MV-4-11 (cell line): ENCODE results near the gene RAB36.

ENCODE experiments used
- DNase-seq: peaks from one replicate; lab custom pipeline; 2025; lab: John Stamatoyannopoulos, UW

The RAB36 gene

DNA sequence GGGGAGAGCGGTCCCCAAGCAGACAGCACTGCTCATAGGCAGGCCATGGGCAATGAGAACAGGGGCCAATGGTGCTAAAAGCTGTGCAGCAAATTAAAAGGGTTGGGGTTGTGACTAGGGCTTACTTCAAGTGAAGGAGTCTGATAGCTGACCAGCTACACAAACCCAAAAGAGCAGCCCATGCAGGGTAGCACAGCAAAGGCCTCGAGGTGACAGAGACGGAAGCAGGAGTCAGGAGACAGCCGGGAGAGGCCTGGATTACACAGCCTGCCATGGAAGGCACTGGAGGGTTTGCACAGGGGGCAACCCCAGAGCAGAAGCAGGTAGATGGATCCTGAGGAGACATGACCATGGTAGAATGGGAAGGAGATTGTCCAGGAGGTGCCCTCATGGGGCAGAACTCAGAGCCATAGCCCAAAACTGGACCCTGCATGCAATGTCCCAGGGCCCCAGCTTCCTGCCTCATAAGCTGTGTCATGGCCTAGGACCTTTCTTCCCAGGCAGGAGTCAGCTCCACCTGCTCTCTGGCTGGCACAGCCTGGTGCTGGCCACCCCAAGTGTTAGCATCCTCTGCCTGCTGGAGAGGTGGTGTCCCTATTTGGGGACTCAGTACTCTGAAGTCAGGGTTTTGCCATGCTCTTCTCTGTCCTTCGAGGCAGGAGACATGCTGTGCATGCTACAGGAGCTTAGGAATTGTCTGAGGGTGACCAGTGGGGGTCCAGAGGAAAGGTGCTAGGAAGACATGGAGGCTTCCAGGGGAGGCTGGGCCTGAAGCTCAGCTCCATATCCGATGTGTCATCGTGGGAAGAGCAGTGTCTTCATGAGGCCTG lies 36.8 kb upstream of the RAB36 start:
- no peak for DNase-seq

DNA sequence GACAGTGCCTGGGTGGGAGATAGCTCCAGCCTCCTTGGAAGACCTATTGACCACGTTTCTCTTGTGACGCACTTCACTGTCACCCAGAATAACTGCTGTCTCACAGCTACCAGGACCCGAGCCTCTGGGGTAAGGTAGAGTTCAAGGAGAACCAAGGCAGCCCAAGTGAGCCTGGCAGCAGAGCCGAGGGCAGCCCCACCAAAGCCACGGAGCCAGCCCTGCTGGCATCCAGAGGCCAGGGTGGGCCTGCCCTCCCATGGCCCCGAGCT lies 36.3 kb upstream of the RAB36 start:
- DNase-seq = no peak

DNA sequence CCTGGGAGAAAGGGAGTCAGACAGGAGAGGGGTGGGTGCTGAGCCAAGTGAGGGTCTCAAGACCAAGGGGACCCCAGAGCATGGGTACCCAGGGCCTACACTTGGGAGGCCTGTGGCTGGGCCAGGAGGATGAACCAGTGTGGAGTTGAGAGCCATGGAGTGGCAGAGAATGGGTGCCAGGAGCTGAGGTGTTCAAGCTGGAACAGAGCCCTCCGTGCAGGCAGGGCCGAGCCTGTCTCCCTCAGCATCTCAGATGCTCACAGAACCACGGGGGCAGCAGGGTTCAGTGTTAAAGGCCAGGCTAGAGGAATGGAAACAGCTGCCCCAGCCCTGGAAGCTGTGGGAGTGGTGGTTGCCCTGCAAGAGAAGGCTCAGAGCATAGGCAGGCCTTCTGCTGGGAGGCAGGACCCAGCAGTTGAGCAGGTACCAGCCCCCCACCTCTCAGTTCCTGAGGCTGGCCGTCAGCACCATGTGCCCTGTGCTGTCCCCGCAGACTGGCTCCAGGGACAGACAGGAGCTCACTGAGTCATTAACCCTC lies 35.8 kb upstream of the RAB36 start:
- no peak for DNase-seq

DNA sequence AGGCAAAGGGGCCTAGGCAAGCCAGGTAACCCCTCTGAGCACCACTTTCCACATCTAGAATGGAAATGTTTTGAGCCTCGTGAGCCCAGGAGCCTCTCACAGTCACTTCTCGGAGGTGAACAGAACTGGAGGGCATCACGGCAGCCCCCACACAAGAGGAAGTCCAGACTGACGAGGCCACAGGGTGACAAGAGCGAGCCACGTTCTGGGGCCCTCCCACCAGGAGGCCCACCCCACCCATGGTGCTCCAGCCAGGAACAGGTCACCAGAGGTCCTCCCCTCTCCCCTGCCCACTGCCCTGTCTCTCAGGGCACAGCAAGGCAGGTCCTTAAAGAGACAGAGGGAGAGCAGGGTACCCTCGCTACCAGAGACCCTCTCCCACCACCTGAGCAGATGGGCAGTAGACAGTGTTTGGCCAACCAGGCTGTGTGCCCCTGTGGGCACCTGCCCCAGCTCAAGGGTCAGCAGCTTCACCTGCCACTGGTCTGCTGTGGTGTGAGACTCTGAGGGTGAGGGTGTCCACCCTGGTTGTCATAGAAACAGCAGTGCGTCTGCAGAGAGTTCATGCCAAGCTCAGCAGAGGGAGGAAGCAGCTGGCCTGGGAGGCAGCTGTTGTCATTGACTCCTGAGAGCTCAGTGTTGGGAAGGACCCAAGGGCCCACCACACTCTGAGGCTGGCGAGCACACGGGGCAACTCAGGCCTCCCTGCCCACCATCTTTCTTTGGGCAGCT lies 34.9 kb upstream of the RAB36 start:
- DNase-seq = no peak

DNA sequence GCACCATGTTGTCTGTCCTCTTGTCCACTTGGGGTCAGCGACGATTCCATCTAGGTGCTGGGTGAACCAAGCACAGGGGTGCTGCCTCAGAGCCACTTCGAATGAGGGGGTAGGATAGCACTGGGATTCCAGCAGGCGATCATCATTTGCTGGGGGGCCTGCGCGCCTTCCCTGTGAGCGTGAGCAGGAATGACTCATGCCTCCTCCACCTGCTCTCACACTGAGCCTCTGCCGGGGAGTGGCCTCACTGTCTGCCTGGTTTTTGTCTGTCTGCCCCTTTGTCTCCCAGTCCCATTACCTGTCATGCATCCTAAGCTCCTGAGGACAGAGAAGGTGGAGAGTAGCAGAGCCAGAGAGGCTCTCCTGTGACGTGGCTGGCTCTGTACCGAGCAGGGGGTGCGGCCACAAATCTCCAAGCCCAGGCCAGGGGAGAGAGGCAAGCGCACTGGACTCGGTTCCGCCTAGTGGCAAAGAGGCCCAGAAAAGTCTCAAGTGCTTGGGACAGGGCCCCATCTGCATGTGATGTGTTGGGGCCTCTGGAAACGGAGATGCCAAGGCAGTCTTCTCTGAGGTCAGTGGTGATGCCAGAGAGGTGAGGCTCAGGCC lies 34.3 kb upstream of the RAB36 start:
- no peak for DNase-seq

DNA sequence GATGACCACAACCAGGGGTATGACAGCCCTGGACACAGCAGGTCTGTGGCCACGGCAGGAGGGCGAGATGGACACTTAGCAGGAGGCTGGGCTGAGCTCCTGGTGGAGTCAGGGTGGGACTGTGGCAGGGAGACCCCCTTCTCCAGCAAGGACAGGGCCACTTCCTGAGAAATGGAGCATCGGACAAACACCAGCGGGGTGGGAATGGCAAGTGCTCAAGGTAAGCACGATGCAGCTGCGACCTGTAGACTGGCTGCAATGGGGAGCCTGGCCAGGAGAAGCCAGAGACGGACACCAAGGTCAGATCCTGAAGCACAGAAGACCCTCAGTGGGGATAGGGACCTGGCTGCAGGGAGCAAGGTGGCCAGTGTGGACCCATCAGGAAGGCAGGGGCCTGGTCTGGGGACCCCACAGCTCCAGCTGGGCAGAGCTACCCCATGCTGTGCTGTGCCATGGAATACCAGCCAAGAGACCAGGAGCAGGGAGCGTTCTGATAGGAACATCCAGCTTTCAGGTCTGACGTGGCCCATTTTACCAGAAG lies 32.7 kb upstream of the RAB36 start:
- DNase-seq = no peak

DNA sequence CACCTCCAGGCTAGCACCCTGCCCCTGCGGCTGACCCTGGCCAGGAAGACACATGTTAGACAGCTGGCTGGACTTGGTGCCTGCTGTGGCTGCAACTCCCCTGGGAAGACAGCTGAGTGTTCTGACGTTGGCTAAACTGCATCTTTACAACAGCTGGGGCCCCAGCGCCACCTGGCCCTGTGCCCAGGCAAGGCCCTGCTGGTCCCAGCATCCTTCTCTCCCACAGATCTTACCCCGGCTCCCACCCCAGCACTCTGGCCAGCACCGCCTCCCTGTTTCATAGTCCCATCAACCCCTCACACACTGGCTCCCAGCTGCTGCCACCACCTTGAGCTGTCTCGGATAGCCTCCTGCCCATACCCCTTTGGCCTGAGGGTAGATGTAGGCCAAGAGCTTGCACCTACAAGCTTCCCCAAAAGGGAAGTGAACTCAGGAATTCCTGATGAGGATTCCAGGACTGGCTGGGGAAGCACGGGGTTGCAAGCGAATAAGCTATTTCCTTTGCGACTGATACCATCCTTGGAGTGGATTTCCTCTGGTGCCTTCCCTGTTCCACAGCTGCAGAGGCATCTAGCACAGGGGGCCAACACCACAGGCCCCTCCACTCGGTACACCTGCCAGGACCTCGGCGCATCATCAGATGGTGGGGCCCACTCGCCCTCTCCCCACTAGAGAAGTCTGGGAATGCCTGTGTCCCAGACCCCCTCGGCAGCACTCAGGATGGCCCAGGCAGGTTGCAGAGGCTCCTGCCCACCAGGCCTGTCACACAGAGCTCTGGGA lies 32.0 kb upstream of the RAB36 start:
- no peak for DNase-seq

DNA sequence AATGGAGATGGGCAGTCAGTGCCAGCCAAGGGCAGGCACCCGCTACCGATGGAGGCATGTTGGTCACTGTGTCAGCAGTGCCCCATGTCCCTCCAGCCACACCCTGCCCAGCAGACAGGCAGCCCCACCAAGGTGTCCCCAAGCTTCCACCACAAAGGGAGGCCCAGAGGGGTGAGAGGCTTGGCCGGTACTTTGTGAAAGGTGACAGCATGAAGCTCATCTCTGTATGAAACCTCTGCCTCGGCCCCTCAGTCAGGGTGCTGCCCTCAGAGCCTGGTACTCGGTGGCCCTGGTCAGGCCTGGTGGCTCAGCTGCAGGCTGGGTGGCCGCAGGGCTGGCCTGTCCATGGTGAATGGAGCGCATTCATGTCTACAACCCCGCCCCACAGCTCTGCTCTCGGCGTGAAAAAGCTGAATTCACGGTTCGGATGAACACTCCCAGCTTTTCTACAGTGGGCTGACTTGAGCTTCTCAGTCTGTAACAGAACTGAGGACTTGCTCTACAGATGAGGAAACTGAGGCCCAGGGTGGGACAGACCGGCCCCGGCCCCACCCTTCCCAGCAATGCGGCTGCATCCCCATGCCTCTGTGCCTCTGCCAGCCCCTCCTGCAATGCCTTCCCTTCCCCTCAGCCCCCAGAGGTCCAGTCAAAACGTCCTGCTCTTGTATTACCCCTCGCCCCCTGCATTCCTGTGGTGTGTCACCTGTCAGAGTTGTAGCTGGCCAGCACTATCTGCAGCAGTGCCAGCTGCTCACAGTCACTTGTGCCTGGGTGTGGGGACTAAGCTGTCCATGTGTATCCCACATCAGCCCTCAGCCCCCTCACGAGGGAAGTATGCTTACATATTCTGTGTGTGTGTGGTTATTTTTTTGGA lies 31.2 kb upstream of the RAB36 start:
- DNase-seq = no peak

DNA sequence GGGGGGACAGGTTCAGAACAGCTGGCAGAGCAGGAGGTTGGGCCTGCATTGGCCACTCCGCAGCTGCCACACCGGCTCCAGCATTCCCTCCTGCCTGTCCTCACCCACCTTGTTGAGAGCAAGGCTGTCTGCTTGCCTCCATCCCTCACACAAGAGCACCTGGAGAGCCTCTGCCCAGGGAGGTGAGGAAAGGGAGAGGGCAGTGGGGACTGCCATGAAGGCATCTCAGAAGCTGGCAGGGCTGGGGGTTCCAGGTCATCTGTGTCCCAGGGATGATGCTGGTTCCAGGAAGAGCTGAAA lies 30.6 kb upstream of the RAB36 start:
- no peak for DNase-seq

DNA sequence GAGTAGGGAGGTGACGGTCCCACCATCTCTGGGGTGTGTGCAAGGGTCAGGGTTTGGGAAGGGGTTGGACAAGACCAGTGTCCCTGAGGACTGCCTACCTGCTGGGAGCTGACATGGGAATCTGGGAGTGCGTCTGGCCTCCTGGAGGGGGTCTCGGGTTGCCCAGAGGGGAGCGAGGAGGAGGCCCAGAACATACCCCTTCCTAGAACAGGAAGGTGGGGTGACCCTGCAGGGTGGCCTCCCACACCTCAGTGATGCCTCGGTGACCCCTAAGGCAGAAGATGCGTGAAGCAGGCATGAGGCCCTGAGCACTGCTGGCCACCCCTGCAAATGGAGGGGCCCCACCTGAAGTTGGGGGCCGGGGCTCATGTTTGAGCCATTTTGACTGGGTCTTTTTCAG lies 29.9 kb upstream of the RAB36 start:
- DNase-seq = no peak

DNA sequence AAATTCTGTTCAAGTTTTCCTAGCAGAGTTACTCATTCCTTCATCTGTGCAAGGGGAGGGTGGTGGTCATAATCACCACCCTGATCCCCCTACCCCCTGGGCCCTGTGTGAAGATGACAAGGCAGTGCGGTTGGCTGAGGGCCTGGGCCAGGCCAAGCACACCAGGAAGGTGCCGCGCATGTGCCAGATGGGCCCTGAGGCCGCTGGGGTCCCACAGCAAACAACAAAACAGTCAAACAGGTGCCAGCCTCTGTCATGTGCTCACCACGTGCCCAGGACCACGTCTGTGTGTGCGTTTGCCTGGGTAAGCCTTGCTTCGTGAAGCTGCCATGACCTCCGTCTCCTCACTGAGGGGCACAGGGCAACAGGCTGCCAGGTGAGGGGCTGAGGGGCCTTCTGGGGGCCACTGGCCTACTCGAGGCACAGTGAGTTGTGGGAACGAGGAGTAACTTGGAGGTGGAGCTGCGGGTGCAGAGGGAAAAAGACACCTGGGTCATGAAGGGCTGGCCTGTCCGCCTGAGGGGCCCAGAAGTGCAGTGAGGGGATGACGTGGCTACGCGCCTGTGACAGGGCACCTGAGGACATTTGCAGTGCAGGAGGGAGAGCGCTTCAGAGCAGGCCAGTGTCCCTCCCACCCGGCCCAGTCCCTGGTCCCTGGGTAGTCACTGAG lies 29.3 kb upstream of the RAB36 start:
- DNase-seq = no peak

DNA sequence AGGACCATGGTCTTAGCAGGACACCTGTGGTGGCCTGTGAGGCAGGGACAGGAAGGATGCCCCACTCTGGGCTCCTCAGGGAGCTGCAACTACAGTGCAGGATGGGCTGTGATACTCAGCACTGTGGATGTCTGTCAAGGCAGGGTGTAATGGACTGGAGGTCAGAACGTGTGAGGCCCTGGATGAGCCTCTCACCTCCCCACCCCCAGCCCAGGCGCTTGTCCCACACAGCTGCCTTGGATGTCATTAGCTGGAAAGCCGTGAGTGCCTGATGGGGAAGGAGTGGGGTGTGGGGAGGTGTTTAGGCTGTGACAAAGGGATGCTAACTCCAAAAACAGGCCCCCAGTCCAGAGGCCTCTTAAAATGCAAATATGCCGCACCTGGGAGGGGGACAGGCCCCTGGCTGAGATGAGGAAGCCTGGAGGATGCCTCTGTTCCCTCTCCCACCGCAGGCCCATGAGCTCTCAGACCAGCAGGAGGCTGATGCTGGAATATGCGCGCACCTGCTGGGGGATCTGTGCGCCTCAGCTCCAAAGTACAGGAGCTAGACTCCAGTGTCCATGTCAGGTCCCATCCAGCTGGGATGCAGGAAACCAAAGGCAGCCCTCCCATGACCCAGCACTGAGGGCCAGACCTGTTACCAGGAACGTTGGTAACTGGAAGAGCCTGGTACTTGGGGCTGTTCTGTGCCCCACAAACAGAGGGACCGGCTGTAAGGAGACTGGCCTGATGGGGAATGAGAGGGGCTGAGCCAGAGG lies 28.6 kb upstream of the RAB36 start:
- no peak for DNase-seq

DNA sequence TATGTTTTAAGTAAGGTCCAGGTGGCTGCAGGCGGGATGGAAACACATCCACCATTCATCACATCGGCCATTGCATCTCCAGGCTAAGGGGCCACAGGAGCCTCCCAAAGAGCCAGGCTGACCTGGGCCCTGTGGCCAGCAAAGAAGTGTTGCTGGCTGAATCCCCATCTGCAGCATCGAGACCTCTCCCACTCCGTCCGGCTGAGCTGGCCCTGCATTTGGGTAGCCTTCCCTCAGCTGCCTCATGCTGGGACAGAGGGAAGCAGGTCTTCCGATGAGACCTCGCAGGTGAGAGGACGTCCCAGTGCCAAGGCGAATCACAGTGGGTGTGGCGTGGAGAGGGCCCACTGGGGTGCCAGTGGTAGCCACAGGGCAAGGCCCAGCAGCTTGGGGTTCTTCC lies 28.0 kb upstream of the RAB36 start:
- no peak for DNase-seq

DNA sequence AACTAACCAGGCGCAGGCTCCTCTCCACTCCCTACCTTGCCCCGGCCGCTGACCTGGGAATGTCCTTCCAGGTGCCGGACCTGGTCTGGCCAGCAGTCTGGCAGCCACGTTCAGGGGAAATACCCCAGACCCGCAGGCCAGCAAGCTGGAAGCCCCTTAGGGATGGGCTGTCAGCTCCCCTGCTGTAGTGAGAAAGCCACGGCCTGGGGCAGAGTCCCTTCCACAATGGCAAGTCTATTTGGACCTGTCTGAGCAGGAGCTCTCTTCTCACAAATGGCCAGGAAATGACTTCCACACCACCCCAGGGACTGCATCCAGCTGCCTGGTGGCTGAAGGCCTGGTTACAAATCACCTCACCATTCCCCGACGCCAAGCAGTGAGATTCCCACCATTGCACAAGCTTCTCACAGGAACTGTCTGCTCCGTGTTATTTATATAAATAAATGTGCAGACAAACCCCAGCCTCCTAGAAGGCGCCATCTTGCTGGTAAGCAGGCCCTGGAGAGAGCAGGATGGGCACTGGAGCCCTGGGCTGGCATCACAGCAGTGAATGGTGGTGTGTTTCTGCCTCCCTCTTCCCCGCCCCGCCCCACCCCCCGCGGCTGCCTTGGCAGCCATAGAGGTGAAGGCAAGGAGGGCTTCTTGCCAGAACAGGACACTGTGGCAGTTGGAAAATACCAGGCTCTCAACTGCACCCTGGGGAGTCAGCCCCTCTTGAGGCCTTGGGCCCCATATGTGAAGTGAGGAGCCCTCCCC lies 27.2 kb upstream of the RAB36 start:
- DNase-seq = no peak

DNA sequence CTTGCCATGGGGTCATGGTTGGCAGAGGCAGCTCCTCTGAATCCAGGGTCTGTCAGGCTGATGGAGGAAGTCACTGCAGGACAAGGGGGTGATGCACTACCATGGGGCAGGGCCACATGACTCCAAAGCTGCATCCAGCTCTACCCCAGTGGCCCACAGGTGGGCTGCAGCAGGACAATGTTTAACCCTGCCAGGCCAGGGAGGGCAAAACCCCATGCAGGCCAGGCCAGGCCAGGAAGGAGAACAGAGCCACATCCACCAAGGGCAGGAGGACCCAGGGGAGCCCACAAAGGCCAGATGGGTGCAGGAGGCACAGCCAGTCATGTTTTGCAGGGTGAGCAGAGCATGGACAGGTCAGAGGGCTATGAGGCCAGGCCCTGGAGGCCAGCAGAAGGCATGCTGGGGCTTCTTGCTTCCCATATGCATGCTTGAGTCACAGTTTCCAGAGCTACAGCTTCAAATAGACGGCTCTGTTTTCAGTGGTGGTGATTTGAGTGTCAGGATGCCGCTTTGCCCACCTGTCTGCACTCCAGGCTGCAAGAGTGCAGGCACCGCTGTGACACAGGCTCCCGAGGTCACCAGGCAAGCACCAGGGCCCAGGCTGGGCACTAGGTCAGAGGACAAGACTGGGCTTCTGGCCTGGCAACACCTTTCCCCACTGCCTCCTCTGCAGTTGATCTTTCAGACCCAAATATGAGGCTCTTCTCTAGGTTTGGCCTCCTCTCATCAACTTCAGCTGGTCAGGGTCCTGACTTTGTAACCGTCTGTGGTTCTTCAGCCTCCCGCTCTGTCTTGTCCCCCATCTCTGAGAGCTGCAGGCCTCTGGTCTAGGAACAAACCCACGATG lies 26.4 kb upstream of the RAB36 start:
- no peak for DNase-seq

DNA sequence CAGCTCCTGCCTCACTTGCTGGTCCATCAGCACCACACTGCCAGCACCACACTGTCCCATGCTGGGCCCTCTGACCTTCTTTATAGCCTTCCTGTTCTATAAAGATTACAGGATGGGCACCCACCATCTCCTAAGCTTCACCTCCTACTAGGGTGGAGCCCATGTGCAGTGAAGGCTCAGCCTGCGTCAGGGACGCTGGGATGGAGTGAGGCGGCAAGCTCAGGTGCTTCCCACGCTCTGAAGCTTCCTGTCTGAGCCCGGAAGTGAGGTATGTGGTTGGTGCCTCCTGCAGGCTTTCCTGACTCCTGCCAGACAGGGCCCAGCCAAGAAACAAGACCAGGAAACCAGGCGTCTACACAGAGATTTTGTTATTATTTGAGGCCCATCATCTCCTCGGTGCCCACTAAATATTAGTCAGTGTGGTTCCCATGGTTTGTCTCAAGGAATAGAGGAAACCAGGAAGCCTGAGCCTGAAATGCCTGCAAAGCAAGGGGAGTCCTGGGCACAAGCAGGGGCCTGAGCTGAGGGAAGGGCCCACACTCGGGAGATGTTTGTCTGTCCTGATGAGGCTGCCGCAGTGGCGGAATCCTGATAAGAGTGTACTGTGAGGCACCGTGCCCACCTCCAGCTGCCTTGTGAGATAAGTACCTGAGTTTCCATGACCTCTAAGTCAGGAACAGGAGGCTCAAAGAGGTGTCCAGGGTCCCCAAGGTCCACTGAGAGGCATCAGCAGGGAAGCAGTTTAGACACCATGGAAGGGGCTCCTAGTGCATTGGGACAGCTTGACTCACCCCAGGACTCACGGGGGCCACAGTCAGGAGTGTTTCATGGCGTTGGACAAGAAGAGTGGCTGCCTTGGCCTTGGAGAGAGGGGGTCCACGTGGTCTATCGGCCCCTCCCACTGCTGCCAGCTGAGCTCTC lies 25.5 kb upstream of the RAB36 start:
- no peak for DNase-seq

DNA sequence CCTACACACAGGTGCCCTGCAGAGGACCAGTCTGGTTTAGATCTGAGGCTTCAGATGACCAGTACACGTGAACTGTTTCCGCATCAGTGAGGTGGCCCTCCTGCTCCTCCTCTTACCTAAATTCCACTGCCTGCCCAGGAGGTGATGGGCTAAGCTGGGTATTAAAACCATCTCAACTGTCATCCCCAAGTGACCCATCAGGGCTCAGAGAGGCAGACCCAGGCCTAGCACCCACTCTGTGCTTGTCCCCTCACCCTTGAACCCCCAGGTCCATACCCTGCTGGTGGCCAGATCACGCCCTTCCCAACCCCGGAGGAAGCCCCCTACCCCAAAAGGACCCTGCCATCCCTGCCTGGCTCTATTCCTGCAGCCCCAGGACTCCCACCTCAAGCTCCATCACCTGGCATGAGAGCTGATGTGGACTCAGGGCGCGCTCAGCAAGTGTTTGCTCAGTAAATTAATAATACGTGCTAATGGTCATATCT lies 24.8 kb upstream of the RAB36 start:
- DNase-seq = no peak
